ENCODE data around the gene MISP.

Gene MISP

DNA sequence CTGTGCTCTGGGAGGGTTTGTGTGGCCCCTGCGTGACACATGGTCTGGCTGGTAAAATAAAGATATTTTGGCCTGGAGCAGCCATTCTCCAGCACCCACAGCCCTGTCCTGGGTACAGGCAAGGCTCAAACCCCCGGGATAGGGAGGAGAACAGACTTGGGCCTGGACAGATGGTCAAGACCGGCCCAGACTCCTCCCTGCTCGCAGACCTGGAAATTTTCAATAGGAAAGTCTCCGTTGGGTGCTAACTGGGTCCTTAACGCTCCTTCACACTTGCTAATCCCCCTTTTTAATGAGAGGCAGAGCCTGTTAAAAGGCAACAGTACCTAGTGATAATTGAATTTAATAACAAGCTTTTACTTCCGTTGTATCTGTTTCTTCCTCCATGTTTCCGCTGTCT lies 39.7 kb upstream of the MISP start:
- no peak overlapping the region for H3K27ac ChIP-seq (ENCODE audit: low read length)
- no peak overlapping the region for H2AFZ ChIP-seq (ENCODE audit: low read depth, low read length)
- no peak overlapping the region for H3K9ac ChIP-seq (ENCODE audit: low read depth, low read length)
- TF ChIP-seq EZH2 (IDR thresholded peaks at IDR 0.05; ENCODE audit: borderline replicate concordance, low read depth, low read length, severe bottlenecking): no peak
- TF ChIP-seq, protein P1, sequence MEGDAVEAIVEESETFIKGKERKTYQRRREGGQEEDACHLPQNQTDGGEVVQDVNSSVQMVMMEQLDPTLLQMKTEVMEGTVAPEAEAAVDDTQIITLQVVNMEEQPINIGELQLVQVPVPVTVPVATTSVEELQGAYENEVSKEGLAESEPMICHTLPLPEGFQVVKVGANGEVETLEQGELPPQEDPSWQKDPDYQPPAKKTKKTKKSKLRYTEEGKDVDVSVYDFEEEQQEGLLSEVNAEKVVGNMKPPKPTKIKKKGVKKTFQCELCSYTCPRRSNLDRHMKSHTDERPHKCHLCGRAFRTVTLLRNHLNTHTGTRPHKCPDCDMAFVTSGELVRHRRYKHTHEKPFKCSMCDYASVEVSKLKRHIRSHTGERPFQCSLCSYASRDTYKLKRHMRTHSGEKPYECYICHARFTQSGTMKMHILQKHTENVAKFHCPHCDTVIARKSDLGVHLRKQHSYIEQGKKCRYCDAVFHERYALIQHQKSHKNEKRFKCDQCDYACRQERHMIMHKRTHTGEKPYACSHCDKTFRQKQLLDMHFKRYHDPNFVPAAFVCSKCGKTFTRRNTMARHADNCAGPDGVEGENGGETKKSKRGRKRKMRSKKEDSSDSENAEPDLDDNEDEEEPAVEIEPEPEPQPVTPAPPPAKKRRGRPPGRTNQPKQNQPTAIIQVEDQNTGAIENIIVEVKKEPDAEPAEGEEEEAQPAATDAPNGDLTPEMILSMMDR (IDR thresholded peaks at IDR 0.05; ENCODE audit: borderline replicate concordance, extremely low read depth, low read length, poor library complexity, severe bottlenecking): no peak
- no peaks in the 10 kb centered on the region for H3K27me3 ChIP-seq (ENCODE audit: insufficient read depth, low read length, poor library complexity)
- H3K36me3 ChIP-seq (ENCODE audit: insufficient read depth, low read length): no peaks in the 10 kb centered on the region
- no peak overlapping the region for H3K4me2 ChIP-seq (ENCODE audit: insufficient read depth, low read length)
- no peak for DNase-seq
- peaks cover 7% of the 10 kb centered on the region for H3K9me3 ChIP-seq (ENCODE audit: insufficient read depth, low read length, severe bottlenecking)
- no peaks in the 10 kb centered on the region for H3K79me2 ChIP-seq (ENCODE audit: insufficient read depth, low read length)
- no peak overlapping the region for H3K4me3 ChIP-seq (ENCODE audit: low read depth in 1 of 2, low read length in 2 of 2)
- no peaks in the 10 kb centered on the region for H4K20me1 ChIP-seq (ENCODE audit: insufficient read depth, low read length)
- no peaks in the 10 kb centered on the region for H3K4me1 ChIP-seq (ENCODE audit: insufficient read depth, low read length)
- no peak for ATAC-seq (ENCODE audit: insufficient read depth, low read depth)

- Histone ChIP-seq H3K4me1 (ENCODE audit: insufficient read depth, low read length) (no peaks in the 10 kb centered on the region), H3K9me3 (ENCODE audit: insufficient read depth, low read length, severe bottlenecking) (peaks cover 7% of the 10 kb centered on the region), H3K27ac (ENCODE audit: low read length) (no peak overlapping the region), H3K27me3 (ENCODE audit: insufficient read depth, low read length, poor library complexity) (no peaks in the 10 kb centered on the region), H3K79me2 (ENCODE audit: insufficient read depth, low read length) (no peaks in the 10 kb centered on the region), H2AFZ (ENCODE audit: low read depth, low read length) (no peak overlapping the region), H3K9ac (ENCODE audit: low read depth, low read length) (no peak overlapping the region), H4K20me1 (ENCODE audit: insufficient read depth, low read length) (no peaks in the 10 kb centered on the region), H3K4me2 (ENCODE audit: insufficient read depth, low read length) (no peak overlapping the region), H3K36me3 (ENCODE audit: insufficient read depth, low read length) (no peaks in the 10 kb centered on the region), H3K4me3 (ENCODE audit: low read depth in 1 of 2, low read length in 2 of 2) (no peak overlapping the region)
- DNase-seq: no peak
- no peak for ATAC-seq (ENCODE audit: insufficient read depth, low read depth)
- TF ChIP-seq, protein P1 (IDR thresholded peaks at IDR 0.05; ENCODE audit: borderline replicate concordance, extremely low read depth, low read length, poor library complexity, severe bottlenecking): no peak
- TF ChIP-seq EZH2 (IDR thresholded peaks at IDR 0.05; ENCODE audit: borderline replicate concordance, low read depth, low read length, severe bottlenecking): no peak
Observed at GRCh38 chr19:715347-715746, 35.6 kb upstream of the MISP start.

GRCh38 chr19:718251-718951 lies 32.5 kb upstream of the MISP start:
- no peak for ATAC-seq (ENCODE audit: insufficient read depth, low read depth)
- H3K9me3 ChIP-seq (ENCODE audit: insufficient read depth, low read length, severe bottlenecking): peaks cover 7% of the 10 kb centered on the region
- H3K79me2 ChIP-seq (ENCODE audit: insufficient read depth, low read length): no peaks in the 10 kb centered on the region
- H3K4me1 ChIP-seq (ENCODE audit: insufficient read depth, low read length): no peaks in the 10 kb centered on the region
- H3K9ac ChIP-seq (ENCODE audit: low read depth, low read length): no peak overlapping the region
- H2AFZ ChIP-seq (ENCODE audit: low read depth, low read length): no peak overlapping the region
- H4K20me1 ChIP-seq (ENCODE audit: insufficient read depth, low read length): no peaks in the 10 kb centered on the region
- no peak overlapping the region for H3K27ac ChIP-seq (ENCODE audit: low read length)
- TF ChIP-seq, protein P1 (IDR thresholded peaks at IDR 0.05; ENCODE audit: borderline replicate concordance, extremely low read depth, low read length, poor library complexity, severe bottlenecking): no peak
- TF ChIP-seq EZH2 (IDR thresholded peaks at IDR 0.05; ENCODE audit: borderline replicate concordance, low read depth, low read length, severe bottlenecking): no peak
- no peak overlapping the region for H3K4me2 ChIP-seq (ENCODE audit: insufficient read depth, low read length)
- no peak overlapping the region for H3K4me3 ChIP-seq (ENCODE audit: low read depth in 1 of 2, low read length in 2 of 2)
- H3K36me3 ChIP-seq (ENCODE audit: insufficient read depth, low read length): no peaks in the 10 kb centered on the region
- no peaks in the 10 kb centered on the region for H3K27me3 ChIP-seq (ENCODE audit: insufficient read depth, low read length, poor library complexity)
- no peak for DNase-seq

Measured in DND-41 (cell line).